NT2/D1 (cell line): ENCODE results near the gene CDKN2A.

ENCODE experiments used
- DNase-seq: peaks from one replicate; pipeline ENCODE4 v3.0.0-alpha.2; 2011; ENCODE audit warnings: low read depth, low spot score
- H3K27me3 ChIP-seq: 2 replicates; pipeline ENCODE4 v1.6.0; 2011; ENCODE audit warnings: mild to moderate bottlenecking; ENCODE audit not compliant: insufficient read length, insufficient read depth
- H3K36me3 ChIP-seq: 2 replicates; pipeline ENCODE4 v1.6.1; 2011; ENCODE audit warnings: mild to moderate bottlenecking, low read length, mixed read lengths; ENCODE audit not compliant: insufficient read depth, insufficient read length
- H3K4me1 ChIP-seq: 2 replicates; pipeline ENCODE4 v1.5.1; 2011; ENCODE audit not compliant: insufficient read depth, insufficient read length
- H3K4me3 ChIP-seq: 2 replicates; pipeline ENCODE4 v1.5.1; 2011; ENCODE audit warnings: low read depth; ENCODE audit not compliant: insufficient read length
- H3K9ac ChIP-seq: 2 replicates; pipeline ENCODE4 v1.6.0; 2011; ENCODE audit warnings: low read depth; ENCODE audit not compliant: insufficient read length
- H3K9me3 ChIP-seq: 2 replicates; pipeline ENCODE4 v1.5.1; 2011; ENCODE audit warnings: mild to moderate bottlenecking, low read length; ENCODE audit not compliant: insufficient read depth
- SUZ12 ChIP-seq: IDR thresholded peaks from 2 replicates; pipeline ENCODE4 v1.6.1; 2011; ENCODE audit not compliant: insufficient read length, insufficient read depth; ENCODE audit errors: extremely low read depth
- YY1 ChIP-seq: IDR thresholded peaks from 2 replicates; pipeline ENCODE4 v1.6.1; 2011; ENCODE audit not compliant: insufficient read length, insufficient read depth
- ZNF274 ChIP-seq: IDR thresholded peaks from 2 replicates; pipeline ENCODE4 v1.6.1; 2011; ENCODE audit warnings: mild to moderate bottlenecking, low read depth, low read length

CDKN2A gene

GRCh38 chr9:21993893-21994555, at the start of gene CDKN2A:
TSS of gene CDKN2A (minus strand) at chr9:21994392.
- Histone ChIP-seq H3K9me3 (no peaks in the 10 kb centered on the region), H3K4me1 (peaks cover 3% of the 10 kb centered on the region), H3K9ac (peak within 1 kb of the TSS; percentile 72), H3K4me3 (peak within 1 kb of the TSS; percentile 68), H3K27me3 (peaks cover 93% of the 10 kb centered on the region), H3K36me3 (no peaks in the 10 kb centered on the region)
- TF ChIP-seq SUZ12, result no peak
- no peak for DNase-seq

- no peaks in the 10 kb centered on the region for H3K27me3 ChIP-seq
- no peaks in the 10 kb centered on the region for H3K4me1 ChIP-seq
- no peak overlapping the region for H3K9ac ChIP-seq
- DNase-seq, result no peak
- H3K36me3 ChIP-seq, result no peaks in the 10 kb centered on the region
- no peak overlapping the region for H3K4me3 ChIP-seq
- TF ChIP-seq ZNF274 (no peak), YY1 (no peak), SUZ12 (no peak)
- no peaks in the 10 kb centered on the region for H3K9me3 ChIP-seq
Measured at GRCh38 chr9:22043928-22044327, 49.7 kb upstream of the CDKN2A start.

- H3K4me1 ChIP-seq, result no peaks in the 10 kb centered on the region
- H3K4me3 ChIP-seq, result no peak overlapping the region
- H3K36me3 ChIP-seq, result no peaks in the 10 kb centered on the region
- no peak overlapping the region for H3K9ac ChIP-seq
- TF ChIP-seq SUZ12 (no peak), ZNF274 (no peak)
- no peaks in the 10 kb centered on the region for H3K9me3 ChIP-seq
- H3K27me3 ChIP-seq, result no peaks in the 10 kb centered on the region
- DNase-seq, result no peak
Measured at GRCh38 chr9:22041775-22042174, 47.6 kb upstream of the CDKN2A start.

GRCh38 chr9:22041344-22041743, 47.2 kb upstream of the CDKN2A start:
- no peak for DNase-seq
- H3K4me1 ChIP-seq, result no peaks in the 10 kb centered on the region
- no peak overlapping the region for H3K4me3 ChIP-seq
- no peak for TF ChIP-seq ZNF274
- no peak for TF ChIP-seq SUZ12
- TF ChIP-seq YY1, result no peak
- no peaks in the 10 kb centered on the region for H3K36me3 ChIP-seq
- no peak overlapping the region for H3K9ac ChIP-seq
- H3K9me3 ChIP-seq, result no peaks in the 10 kb centered on the region
- no peaks in the 10 kb centered on the region for H3K27me3 ChIP-seq

- no peaks in the 10 kb centered on the region for H3K9me3 ChIP-seq
- DNase-seq, result no peak
- no peak overlapping the region for H3K4me3 ChIP-seq
- TF ChIP-seq ZNF274, result no peak
- no peak for TF ChIP-seq SUZ12
- no peak for TF ChIP-seq YY1
- H3K27me3 ChIP-seq, result no peaks in the 10 kb centered on the region
- H3K4me1 ChIP-seq, result no peaks in the 10 kb centered on the region
- H3K36me3 ChIP-seq, result no peaks in the 10 kb centered on the region
- H3K9ac ChIP-seq, result no peak overlapping the region
Measured at GRCh38 chr9:22040760-22041159, 46.6 kb upstream of the CDKN2A start.

GRCh38 chr9:22039258-22039657, 45.1 kb upstream of the CDKN2A start:
- Histone ChIP-seq H3K4me1 (no peaks in the 10 kb centered on the region), H3K4me3 (no peak overlapping the region), H3K27me3 (no peaks in the 10 kb centered on the region), H3K36me3 (no peaks in the 10 kb centered on the region), H3K9me3 (0 out of 2 replicates have a peak, but pooled peaks cover 3% of the 10 kb centered on the region), H3K9ac (no peak overlapping the region)
- no peak for DNase-seq
- TF ChIP-seq YY1 (no peak), ZNF274 (no peak), SUZ12 (no peak)

GRCh38 chr9:22037954-22038690, 43.9 kb upstream of the CDKN2A start:
- no peak overlapping the region for H3K9ac ChIP-seq
- H3K4me1 ChIP-seq, result no peaks in the 10 kb centered on the region
- H3K9me3 ChIP-seq, result 0 out of 2 replicates have a peak, but pooled peaks cover 3% of the 10 kb centered on the region
- no peak overlapping the region for H3K4me3 ChIP-seq
- DNase-seq, result no peak
- no peak for TF ChIP-seq ZNF274
- no peak for TF ChIP-seq YY1
- no peaks in the 10 kb centered on the region for H3K36me3 ChIP-seq
- no peaks in the 10 kb centered on the region for H3K27me3 ChIP-seq
